Lower leg skin (tissue), 3 donors: ENCODE data around the gene SNRPF.

Experiments used
- POLR2A ChIP-seq, 2 donors: fragments of 450-650 bp; IDR thresholded peaks; one replicate each; pipeline ENCODE4 v1.6.1; 2016 to 2017; ENCODE audit warnings: antibody characterized with exemption in 2 of 2, mild to moderate bottlenecking in 1 of 2, moderate library complexity in 1 of 2
- TF ChIP-seq, protein P1 (sequence below), 3 donors: fragments of 450-650 bp; IDR thresholded peaks; one replicate each; pipeline ENCODE4 v1.5.1; 2016; ENCODE audit warnings: antibody characterized with exemption in 3 of 3, mild to moderate bottlenecking in 3 of 3, moderate library complexity in 2 of 3

- TF ChIP-seq, protein P1, sequence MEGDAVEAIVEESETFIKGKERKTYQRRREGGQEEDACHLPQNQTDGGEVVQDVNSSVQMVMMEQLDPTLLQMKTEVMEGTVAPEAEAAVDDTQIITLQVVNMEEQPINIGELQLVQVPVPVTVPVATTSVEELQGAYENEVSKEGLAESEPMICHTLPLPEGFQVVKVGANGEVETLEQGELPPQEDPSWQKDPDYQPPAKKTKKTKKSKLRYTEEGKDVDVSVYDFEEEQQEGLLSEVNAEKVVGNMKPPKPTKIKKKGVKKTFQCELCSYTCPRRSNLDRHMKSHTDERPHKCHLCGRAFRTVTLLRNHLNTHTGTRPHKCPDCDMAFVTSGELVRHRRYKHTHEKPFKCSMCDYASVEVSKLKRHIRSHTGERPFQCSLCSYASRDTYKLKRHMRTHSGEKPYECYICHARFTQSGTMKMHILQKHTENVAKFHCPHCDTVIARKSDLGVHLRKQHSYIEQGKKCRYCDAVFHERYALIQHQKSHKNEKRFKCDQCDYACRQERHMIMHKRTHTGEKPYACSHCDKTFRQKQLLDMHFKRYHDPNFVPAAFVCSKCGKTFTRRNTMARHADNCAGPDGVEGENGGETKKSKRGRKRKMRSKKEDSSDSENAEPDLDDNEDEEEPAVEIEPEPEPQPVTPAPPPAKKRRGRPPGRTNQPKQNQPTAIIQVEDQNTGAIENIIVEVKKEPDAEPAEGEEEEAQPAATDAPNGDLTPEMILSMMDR (IDR thresholded peaks at IDR 0.05) = no peak
- TF ChIP-seq POLR2A (IDR thresholded peaks at IDR 0.05) = no peak
Observed at GRCh38 chr12:95884998-95885397, 26.2 kb downstream of the SNRPF start.
